Esophagus muscularis mucosa (tissue), 4 donors: Measurements from ENCODE around the gene LAGE3.

Experiments used
- EP300 ChIP-seq: sonication (generic); formaldehyde crosslinking; IDR thresholded peaks from one replicate; pipeline ENCODE4 v1.6.1; 2017; ENCODE audit warnings: antibody characterized with exemption
- POLR2A ChIP-seq: fragments of 450-650 bp; IDR thresholded peaks from one replicate; pipeline ENCODE4 v1.6.1; 2017; ENCODE audit warnings: antibody characterized with exemption, moderate library complexity, mild to moderate bottlenecking, low read depth
- POLR2AphosphoS5 ChIP-seq, 2 donors: sonication (generic); formaldehyde crosslinking; IDR thresholded peaks; one replicate each; pipeline ENCODE4 v1.6.1; 2017; ENCODE audit warnings: antibody characterized with exemption in 2 of 2
- TF ChIP-seq, protein P1 (sequence below), 3 experiments: fragments of 200-600 bp in 2 of 3; fragments of 450-650 bp in 1 of 3; sonication (generic) in 2 of 3; IDR thresholded peaks; one replicate each; pipeline ENCODE4 v1.5.1; 2017 to 2019; ENCODE audit warnings: antibody characterized with exemption in 3 of 3, mild to moderate bottlenecking in 2 of 3, moderate library complexity in 1 of 3

DNA sequence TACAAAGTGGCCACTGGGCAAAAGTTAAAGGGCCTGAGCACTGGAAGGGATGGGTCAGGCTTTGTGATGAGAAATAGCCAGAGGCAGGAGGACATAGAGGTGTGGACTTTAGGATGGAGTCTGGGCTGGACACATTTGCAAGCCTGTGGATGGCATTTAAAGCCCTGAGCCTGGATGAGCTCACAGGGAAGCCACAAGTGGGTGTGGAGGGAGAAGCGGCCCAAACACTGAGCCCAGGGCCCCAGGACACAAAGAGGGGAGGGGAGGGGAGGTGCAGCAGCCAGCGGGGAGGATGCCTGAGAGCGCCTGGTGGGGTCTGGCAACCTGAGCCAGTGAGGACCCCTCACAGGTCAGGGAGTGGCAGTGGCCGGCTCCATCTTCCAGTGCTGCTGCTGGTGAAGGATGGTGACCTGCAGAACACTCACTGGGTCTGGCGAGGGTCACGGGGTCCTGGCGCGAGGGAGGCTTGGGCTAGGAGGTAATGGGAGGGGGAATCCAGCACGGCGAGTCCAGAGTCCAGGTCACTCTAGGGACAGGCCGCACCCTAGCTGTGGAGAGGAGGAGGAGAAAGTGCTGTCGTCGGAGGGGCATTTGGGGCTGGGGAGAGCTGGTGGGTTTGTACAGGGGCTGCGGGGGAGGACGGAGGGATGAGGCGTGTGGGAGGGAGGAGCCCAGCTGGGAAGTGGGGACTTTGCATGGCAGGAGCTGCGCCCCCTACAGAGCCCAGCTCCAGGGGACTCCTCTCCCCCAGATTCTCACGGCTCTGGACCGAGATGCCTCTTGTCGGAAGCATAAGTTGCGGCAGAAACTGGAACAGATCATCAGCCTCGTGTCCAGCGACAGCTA, 7.0 kb downstream of the LAGE3 start:
- TF ChIP-seq, protein P1, sequence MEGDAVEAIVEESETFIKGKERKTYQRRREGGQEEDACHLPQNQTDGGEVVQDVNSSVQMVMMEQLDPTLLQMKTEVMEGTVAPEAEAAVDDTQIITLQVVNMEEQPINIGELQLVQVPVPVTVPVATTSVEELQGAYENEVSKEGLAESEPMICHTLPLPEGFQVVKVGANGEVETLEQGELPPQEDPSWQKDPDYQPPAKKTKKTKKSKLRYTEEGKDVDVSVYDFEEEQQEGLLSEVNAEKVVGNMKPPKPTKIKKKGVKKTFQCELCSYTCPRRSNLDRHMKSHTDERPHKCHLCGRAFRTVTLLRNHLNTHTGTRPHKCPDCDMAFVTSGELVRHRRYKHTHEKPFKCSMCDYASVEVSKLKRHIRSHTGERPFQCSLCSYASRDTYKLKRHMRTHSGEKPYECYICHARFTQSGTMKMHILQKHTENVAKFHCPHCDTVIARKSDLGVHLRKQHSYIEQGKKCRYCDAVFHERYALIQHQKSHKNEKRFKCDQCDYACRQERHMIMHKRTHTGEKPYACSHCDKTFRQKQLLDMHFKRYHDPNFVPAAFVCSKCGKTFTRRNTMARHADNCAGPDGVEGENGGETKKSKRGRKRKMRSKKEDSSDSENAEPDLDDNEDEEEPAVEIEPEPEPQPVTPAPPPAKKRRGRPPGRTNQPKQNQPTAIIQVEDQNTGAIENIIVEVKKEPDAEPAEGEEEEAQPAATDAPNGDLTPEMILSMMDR (IDR thresholded peaks at IDR 0.05) = no peak
- no peak for TF ChIP-seq POLR2A
- TF ChIP-seq POLR2AphosphoS5 (IDR thresholded peaks at IDR 0.05) = no peak
- no peak for TF ChIP-seq EP300
